Testis (tissue), 3 donors: Measurements from ENCODE around the gene TBKBP1. TPM values are rescaled to one million over a fixed set of nuclear protein-coding genes. Genes with fewer than 3 reads are reported as not detected.
A peak's percentile ranks its signal among the peaks of the same experiment; 100 is the strongest.
"Not testable (repeated sequence)": the region's sequence is repeated elsewhere in the genome, so short reads cannot be mapped to it uniquely, and the experiment has no call there.

ENCODE experiments used
- DNase-seq: peaks from one replicate; pipeline ENCODE4 v3.0.0-alpha.2; 2019
- H3K27ac ChIP-seq, 2 donors: fragments of 200-600 bp; sonication (generic); one replicate each; pipeline ENCODE4 v1.5.1; 2019
- H3K27me3 ChIP-seq: fragments of 200-600 bp; sonication (generic); one replicate; pipeline ENCODE4 v1.5.1; 2019
- H3K36me3 ChIP-seq: fragments of 200-600 bp; sonication (generic); one replicate; pipeline ENCODE4 v1.5.1; 2017; ENCODE audit warnings: low read depth; ENCODE audit errors: missing control alignments
- H3K4me1 ChIP-seq: fragments of 200-600 bp; sonication (generic); one replicate; pipeline ENCODE4 v1.5.1; 2019
- H3K4me3 ChIP-seq, 2 donors: fragments of 200-600 bp; sonication (generic); one replicate each; pipeline ENCODE4 v1.5.1; 2017 to 2019
- H3K9me3 ChIP-seq: fragments of 200-600 bp; sonication (generic); one replicate; pipeline ENCODE4 v1.5.1; 2017
- POLR2A ChIP-seq: fragments of 450-650 bp; IDR thresholded peaks from one replicate; pipeline ENCODE4 v1.6.1; 2017; ENCODE audit warnings: antibody characterized with exemption, mild to moderate bottlenecking, moderate library complexity
- WGBS, 2 donors: methylation state at CpG; one replicate each; pipeline ENCODE4 v1.1.5; 2018; 5-methylcytosine and 5-hydroxymethylcytosine counted together
- intact Hi-C: fragments of 100-400 bp; cut with DNase I; formaldehyde crosslinking; loops from one replicate; pipeline ENCODE4 v1.15.1; 2023; ENCODE audit warnings: low total_unique reads
- polyA plus RNA-seq: library from polyadenylated mRNA; stranded (reverse); fragments of 350-450 nt; fragmentation: Illumina TruSeq; extraction: RNeasy Lipid Tissue Mini Kit (QIAGEN cat#74804); gene quantifications from one replicate; pipeline ENCODE4 v1.2.3, GENCODE V29; 2014; ENCODE audit warnings: low read depth, low replicate concordance; ENCODE audit not compliant: insufficient read depth
- total RNA-seq, 2 donors: library from RNA; depleted of rRNA; stranded (reverse); fragments of >200 nt; gene quantifications; one replicate each; pipeline ENCODE4 v1.2.3, GENCODE V29; 2016
- TF ChIP-seq, protein P1 (sequence below), 3 experiments: fragments of 450-650 bp in 2 of 3; fragments of 200-600 bp in 1 of 3; sonication (generic) in 1 of 3; IDR thresholded peaks; one replicate each; pipeline ENCODE4 v1.5.1; 2016 to 2019; ENCODE audit warnings: antibody characterized with exemption in 3 of 3, mild to moderate bottlenecking in 2 of 3, moderate library complexity in 1 of 3

TBKBP1 gene
- total and polyA plus RNA-seq, 3 donors from 2014 or later = 21.9 to 23.3 (median 23.3) TPM

DNA sequence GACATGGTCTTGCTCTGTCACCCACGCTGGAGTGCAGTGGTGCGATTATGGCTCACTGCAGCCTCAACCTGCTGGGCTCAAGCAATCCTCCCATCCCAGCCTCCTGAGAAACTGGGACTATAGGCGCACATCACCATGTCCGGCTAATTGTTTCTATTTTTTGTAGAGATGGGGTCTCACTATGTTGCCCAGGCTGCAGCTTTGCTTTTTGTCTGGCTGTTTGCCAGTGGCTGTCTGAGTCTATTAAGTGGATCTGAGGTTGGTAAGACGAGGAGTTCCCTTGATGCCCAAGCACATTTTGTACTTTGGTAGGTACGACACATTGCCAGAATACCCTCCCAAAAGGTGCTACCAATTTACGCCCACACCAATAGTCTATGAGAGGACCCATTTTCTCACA, 44.2 kb downstream of the TBKBP1 start:
- peak; percentile 5 for DNase-seq
- Histone ChIP-seq H3K27ac (no peak overlapping the region), H3K36me3 (no peaks in the 10 kb centered on the region), H3K27me3 (no peaks in the 10 kb centered on the region), H3K9me3 (no peaks in the 10 kb centered on the region), H3K4me3 (no peak overlapping the region), H3K4me1 (no peaks in the 10 kb centered on the region)
- 89 to 91% methylated on average over 7 of the region's 7 CpGs for WGBS, 2 donors
- TF ChIP-seq, protein P1, sequence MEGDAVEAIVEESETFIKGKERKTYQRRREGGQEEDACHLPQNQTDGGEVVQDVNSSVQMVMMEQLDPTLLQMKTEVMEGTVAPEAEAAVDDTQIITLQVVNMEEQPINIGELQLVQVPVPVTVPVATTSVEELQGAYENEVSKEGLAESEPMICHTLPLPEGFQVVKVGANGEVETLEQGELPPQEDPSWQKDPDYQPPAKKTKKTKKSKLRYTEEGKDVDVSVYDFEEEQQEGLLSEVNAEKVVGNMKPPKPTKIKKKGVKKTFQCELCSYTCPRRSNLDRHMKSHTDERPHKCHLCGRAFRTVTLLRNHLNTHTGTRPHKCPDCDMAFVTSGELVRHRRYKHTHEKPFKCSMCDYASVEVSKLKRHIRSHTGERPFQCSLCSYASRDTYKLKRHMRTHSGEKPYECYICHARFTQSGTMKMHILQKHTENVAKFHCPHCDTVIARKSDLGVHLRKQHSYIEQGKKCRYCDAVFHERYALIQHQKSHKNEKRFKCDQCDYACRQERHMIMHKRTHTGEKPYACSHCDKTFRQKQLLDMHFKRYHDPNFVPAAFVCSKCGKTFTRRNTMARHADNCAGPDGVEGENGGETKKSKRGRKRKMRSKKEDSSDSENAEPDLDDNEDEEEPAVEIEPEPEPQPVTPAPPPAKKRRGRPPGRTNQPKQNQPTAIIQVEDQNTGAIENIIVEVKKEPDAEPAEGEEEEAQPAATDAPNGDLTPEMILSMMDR (IDR thresholded peaks at IDR 0.05) = no peak
- TF ChIP-seq POLR2A = no peak
- intact Hi-C loops = no loop called here

DNA sequence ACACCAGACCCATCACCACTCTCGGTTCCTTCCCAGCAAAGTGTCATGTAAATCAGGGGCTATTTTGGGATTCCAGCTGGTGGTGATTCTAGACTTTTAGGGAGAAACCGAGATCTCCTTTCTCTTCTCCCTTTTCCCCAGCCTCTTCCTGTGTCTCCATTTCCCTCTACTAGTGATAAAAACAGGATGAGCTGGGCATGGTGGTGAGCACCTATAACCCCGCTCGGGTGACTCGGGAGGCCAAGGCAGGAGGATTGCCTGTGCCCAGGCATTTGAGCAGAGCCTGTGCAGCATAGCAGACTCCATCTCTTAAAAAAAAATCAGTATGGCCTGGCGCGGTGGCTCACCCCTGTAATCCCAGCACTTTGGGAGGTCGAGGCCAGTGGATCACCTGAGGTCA, 45.2 kb downstream of the TBKBP1 start:
- TF ChIP-seq POLR2A = no peak
- TF ChIP-seq, protein P1 (IDR thresholded peaks at IDR 0.05) = no peak
- 79 to 89% methylated on average over 8 of the region's 8 CpGs for WGBS, 2 donors
- DNase-seq = no peak
- H3K4me3 ChIP-seq = no peak overlapping the region
- no peak overlapping the region for H3K27ac ChIP-seq
- H3K27me3 ChIP-seq = no peaks in the 10 kb centered on the region
- H3K9me3 ChIP-seq = no peaks in the 10 kb centered on the region
- intact Hi-C loops = no loop called here
- no peaks in the 10 kb centered on the region for H3K36me3 ChIP-seq
- H3K4me1 ChIP-seq = no peaks in the 10 kb centered on the region

DNA sequence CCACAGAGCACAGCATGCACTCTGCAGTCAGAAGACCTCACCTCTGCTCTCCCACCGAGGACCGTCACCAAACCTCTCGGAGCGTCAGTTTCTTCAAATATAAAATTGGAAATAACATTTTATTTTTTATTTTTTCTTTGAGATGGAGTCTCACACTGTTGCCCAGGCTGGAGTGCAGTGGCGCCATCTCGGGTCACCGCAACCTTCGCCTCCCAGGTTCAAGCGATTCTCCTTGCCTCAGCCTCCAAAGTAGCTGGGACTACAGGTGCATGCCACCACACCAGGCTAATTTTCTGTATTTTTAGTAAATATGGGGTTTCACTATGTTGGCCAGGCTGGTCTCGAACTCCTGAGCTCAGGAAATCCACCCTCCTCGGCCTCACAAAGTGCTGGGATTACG, 46.0 kb downstream of the TBKBP1 start:
- H3K4me1 ChIP-seq, intact Hi-C loops, H3K36me3 ChIP-seq, H3K27ac ChIP-seq, DNase-seq, H3K9me3 ChIP-seq, H3K27me3 ChIP-seq, H3K4me3 ChIP-seq: not testable (repeated sequence)
- 88 to 94% methylated on average over 12 of the region's 12 CpGs for WGBS, 2 donors

DNA sequence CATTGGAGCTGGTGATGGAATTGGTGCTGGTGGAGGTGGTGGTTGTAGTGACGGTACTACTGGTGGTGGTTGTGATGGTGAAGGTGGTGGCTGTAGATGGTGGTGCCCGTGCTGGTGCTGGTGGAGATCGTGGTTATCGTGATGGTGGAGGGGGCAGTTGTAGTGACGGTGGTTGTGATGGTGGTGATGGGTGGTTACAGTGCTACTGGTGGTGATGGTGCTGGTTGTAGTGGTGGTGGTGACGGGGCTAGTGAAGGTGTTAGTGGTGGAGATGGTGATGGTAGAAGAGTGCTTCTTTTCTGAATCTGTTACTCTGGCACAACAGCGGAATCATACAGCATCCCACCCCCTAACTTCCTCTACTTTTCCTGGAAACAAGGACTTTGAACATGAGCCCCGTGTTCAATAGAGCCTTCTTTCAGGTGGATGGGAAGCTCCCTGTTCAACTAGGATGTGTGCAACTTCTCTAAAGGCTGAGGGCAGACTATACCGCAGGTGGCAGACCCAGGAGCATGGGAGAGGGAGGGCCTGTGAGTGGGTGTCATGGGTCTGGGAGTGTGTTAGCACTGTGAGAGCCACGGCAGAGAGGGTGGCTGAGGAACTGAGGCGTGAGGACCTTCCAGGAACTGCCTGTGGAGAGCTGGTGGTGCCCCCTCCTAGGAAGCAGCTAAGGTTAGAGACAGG, 47.3 kb downstream of the TBKBP1 start:
- 89% methylated on average over 11 of the region's 11 CpGs for WGBS, 2 donors
- H3K4me1 ChIP-seq = no peaks in the 10 kb centered on the region
- H3K27me3 ChIP-seq = no peaks in the 10 kb centered on the region
- H3K27ac ChIP-seq = no peak overlapping the region
- DNase-seq = no peak
- intact Hi-C loops = no loop called here
- H3K4me3 ChIP-seq = no peak overlapping the region
- H3K9me3 ChIP-seq = no peaks in the 10 kb centered on the region
- no peaks in the 10 kb centered on the region for H3K36me3 ChIP-seq
- TF ChIP-seq POLR2A = no peak
- TF ChIP-seq, protein P1 (IDR thresholded peaks at IDR 0.05) = no peak

DNA sequence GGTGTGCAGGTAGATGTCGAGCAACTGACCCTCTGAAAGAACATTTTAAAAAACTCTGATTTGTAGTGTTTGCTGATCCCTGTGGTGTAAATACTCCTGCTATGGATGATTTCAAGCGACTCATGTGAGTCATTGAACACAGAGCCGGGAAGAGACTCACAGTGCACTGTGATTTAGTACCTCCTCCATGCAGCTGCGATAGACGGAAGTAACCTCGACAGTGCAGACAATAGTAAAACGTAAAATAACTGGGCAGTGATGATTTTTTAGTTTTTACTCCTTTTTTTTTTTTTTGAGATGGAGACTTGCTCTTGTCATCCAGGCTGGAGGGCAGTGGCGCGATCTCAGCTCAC, 47.8 kb downstream of the TBKBP1 start:
- DNase-seq = no peak
- Histone ChIP-seq H3K4me3 (no peak overlapping the region), H3K27ac (no peak overlapping the region), H3K36me3 (no peaks in the 10 kb centered on the region), H3K27me3 (no peaks in the 10 kb centered on the region), H3K4me1 (no peaks in the 10 kb centered on the region), H3K9me3 (no peaks in the 10 kb centered on the region)
- TF ChIP-seq, protein P1 (IDR thresholded peaks at IDR 0.05) = no peak
- no peak for TF ChIP-seq POLR2A
- 77% methylated on average over 9 of the region's 9 CpGs for WGBS, 2 donors
- intact Hi-C loops = no loop called here
